Hepatocyte (in vitro differentiated cells): ENCODE results near the gene LIMK2. TPM values are rescaled to one million over a fixed set of nuclear protein-coding genes. Genes with fewer than 3 reads are reported as not detected.

Experiments
- DNase-seq: peaks from one replicate; pipeline ENCODE4 v3.0.0-alpha.2; 2016; ENCODE audit warnings: low spot score
- H2AFZ ChIP-seq: fragments of 200-600 bp; sonication (generic); 2 replicates; pipeline ENCODE4 v1.6.0; 2016; ENCODE audit warnings: antibody characterized with exemption, mild to moderate bottlenecking
- H3K27ac ChIP-seq: fragments of 200-600 bp; sonication (generic); 2 replicates; pipeline ENCODE4 v1.5.1; 2016; ENCODE audit warnings: mild to moderate bottlenecking
- H3K27me3 ChIP-seq: fragments of 200-600 bp; sonication (generic); 2 replicates; pipeline ENCODE4 v1.6.1; 2016
- H3K36me3 ChIP-seq: fragments of 200-600 bp; sonication (generic); replicated peaks from 2 replicates; pipeline ENCODE4 v1.5.1; 2016; ENCODE audit warnings: low read depth; ENCODE audit not compliant: insufficient read depth
- H3K4me1 ChIP-seq: fragments of 200-600 bp; sonication (generic); 2 replicates; pipeline ENCODE4 v1.5.1; 2016; ENCODE audit warnings: mild to moderate bottlenecking, moderate library complexity; ENCODE audit not compliant: insufficient read depth
- H3K4me2 ChIP-seq: fragments of 200-600 bp; sonication (generic); 2 replicates; pipeline ENCODE4 v1.6.0; 2016
- H3K4me3 ChIP-seq: fragments of 200-600 bp; sonication (generic); 2 replicates; pipeline ENCODE4 v1.5.1; 2016; ENCODE audit warnings: mild to moderate bottlenecking
- H3K79me2 ChIP-seq: fragments of 200-600 bp; sonication (generic); 2 replicates; pipeline ENCODE4 v1.6.0; 2017; ENCODE audit warnings: mild to moderate bottlenecking
- H3K9me2 ChIP-seq: fragments of 200-600 bp; sonication (generic); replicated peaks from 2 replicates; pipeline ENCODE4 v1.6.0; 2017; ENCODE audit warnings: mild to moderate bottlenecking; ENCODE audit not compliant: insufficient read depth
- H3K9me3 ChIP-seq: fragments of 200-600 bp; sonication (generic); 2 replicates; pipeline ENCODE4 v1.5.1; 2016; ENCODE audit warnings: low read depth, mild to moderate bottlenecking
- H4K20me1 ChIP-seq: fragments of 200-600 bp; sonication (generic); 2 replicates; pipeline ENCODE4 v1.6.0; 2016; ENCODE audit warnings: mild to moderate bottlenecking; ENCODE audit not compliant: insufficient read depth, poor library complexity, severe bottlenecking
- CTCF ChIP-seq: fragments of 200-600 bp; sonication (generic); IDR thresholded peaks from 2 replicates; pipeline ENCODE4 v1.5.1; 2016; ENCODE audit warnings: antibody characterized with exemption, mild to moderate bottlenecking; ENCODE audit not compliant: poor library complexity
- EZH2 ChIP-seq: fragments of 200-600 bp; sonication (generic); IDR thresholded peaks from 2 replicates; pipeline ENCODE4 v1.6.1; 2016; ENCODE audit warnings: antibody characterized with exemption, mild to moderate bottlenecking, borderline replicate concordance
- EZH2phosphoT487 ChIP-seq: fragments of 200-600 bp; sonication (generic); IDR thresholded peaks from one replicate; pipeline ENCODE4 v1.6.1; 2018; ENCODE audit warnings: antibody characterized with exemption, mild to moderate bottlenecking, low read depth, moderate library complexity; ENCODE audit not compliant: unreplicated experiment, severe bottlenecking
- WGBS: methylation state at CpG from one replicate; pipeline ENCODE4 v1.1.6; 2016; ENCODE audit warnings: low lambda C conversion rate; ENCODE audit errors: missing lambda C conversion rate; 5-methylcytosine and 5-hydroxymethylcytosine counted together
- polyA plus RNA-seq: library from polyadenylated mRNA; unstranded; fragments of >200 nt; fragmentation: Nextera tagmentation; extraction: Ambion mirVana; gene quantifications from 2 replicates; pipeline ENCODE4 v1.2.1, GENCODE V29; 2016
- total RNA-seq: library from RNA; depleted of rRNA; stranded (reverse); fragments of >200 nt; gene quantifications from 2 replicates; pipeline ENCODE4 v1.2.3, GENCODE V29; 2014

The LIMK2 gene
- total and polyA plus RNA-seq, 2 experiments from 2014 or later: 45.9 to 49.9 TPM

- peaks cover 11% of the 10 kb centered on the region for H3K4me1 ChIP-seq
- DNase-seq: no peak
- H3K4me3 ChIP-seq: no peak overlapping the region
- no peaks in the 10 kb centered on the region for H3K27me3 ChIP-seq
- TF ChIP-seq CTCF: no peak
- no peak for TF ChIP-seq EZH2phosphoT487
- no peak for TF ChIP-seq EZH2
- H3K9me2 ChIP-seq: no peaks in the 10 kb centered on the region
- H2AFZ ChIP-seq: no peak overlapping the region
- H3K4me2 ChIP-seq: no peak overlapping the region
- 78% methylated on average over 6 of the region's 6 CpGs for WGBS
- H3K79me2 ChIP-seq: peaks cover 35% of the 10 kb centered on the region
- no peaks in the 10 kb centered on the region for H3K36me3 ChIP-seq
- no peaks in the 10 kb centered on the region for H3K9me3 ChIP-seq
- no peaks in the 10 kb centered on the region for H4K20me1 ChIP-seq
- no peak overlapping the region for H3K27ac ChIP-seq
These were observed 3.0 kb downstream of the LIMK2 start for GRCh38 chr22:31215018-31215535.

GRCh38 chr22:31218565-31219262 is 6.6 kb downstream of the LIMK2 start:
- no peak for TF ChIP-seq EZH2
- TF ChIP-seq EZH2phosphoT487: no peak
- TF ChIP-seq CTCF: no peak
- WGBS: 72% methylated on average over 4 of the region's 4 CpGs

GRCh38 chr22:31221084-31221483 is 9.0 kb downstream of the LIMK2 start:
- H3K4me3 ChIP-seq: no peak overlapping the region
- H3K36me3 ChIP-seq: no peaks in the 10 kb centered on the region
- 98% methylated on average over 4 of the region's 4 CpGs for WGBS
- no peaks in the 10 kb centered on the region for H3K9me2 ChIP-seq
- no peaks in the 10 kb centered on the region for H3K9me3 ChIP-seq
- H3K27me3 ChIP-seq: no peaks in the 10 kb centered on the region
- DNase-seq: no peak
- H3K79me2 ChIP-seq: peaks cover 32% of the 10 kb centered on the region
- H4K20me1 ChIP-seq: no peaks in the 10 kb centered on the region
- peaks cover 4% of the 10 kb centered on the region for H3K4me1 ChIP-seq
- peak overlapping the region; percentile 11 for H3K27ac ChIP-seq
- no peak overlapping the region for H3K4me2 ChIP-seq
- no peak overlapping the region for H2AFZ ChIP-seq
- no peak for TF ChIP-seq EZH2phosphoT487
- no peak for TF ChIP-seq EZH2
- no peak for TF ChIP-seq CTCF

More at GRCh38 chr22:31218565-31219262, 6.6 kb downstream of the LIMK2 start:
- H3K4me3 ChIP-seq: no peak overlapping the region
- peaks cover 33% of the 10 kb centered on the region for H3K79me2 ChIP-seq
- no peaks in the 10 kb centered on the region for H3K36me3 ChIP-seq
- H3K27ac ChIP-seq: peak overlapping the region; percentile 40
- H3K9me3 ChIP-seq: no peaks in the 10 kb centered on the region
- H3K27me3 ChIP-seq: no peaks in the 10 kb centered on the region
- H4K20me1 ChIP-seq: no peaks in the 10 kb centered on the region
- H2AFZ ChIP-seq: no peak overlapping the region
- no peak for DNase-seq
- H3K4me1 ChIP-seq: peaks cover 4% of the 10 kb centered on the region
- no peak overlapping the region for H3K4me2 ChIP-seq
- no peaks in the 10 kb centered on the region for H3K9me2 ChIP-seq
